ENCODE data around the gene SLC20A1.

DNA sequence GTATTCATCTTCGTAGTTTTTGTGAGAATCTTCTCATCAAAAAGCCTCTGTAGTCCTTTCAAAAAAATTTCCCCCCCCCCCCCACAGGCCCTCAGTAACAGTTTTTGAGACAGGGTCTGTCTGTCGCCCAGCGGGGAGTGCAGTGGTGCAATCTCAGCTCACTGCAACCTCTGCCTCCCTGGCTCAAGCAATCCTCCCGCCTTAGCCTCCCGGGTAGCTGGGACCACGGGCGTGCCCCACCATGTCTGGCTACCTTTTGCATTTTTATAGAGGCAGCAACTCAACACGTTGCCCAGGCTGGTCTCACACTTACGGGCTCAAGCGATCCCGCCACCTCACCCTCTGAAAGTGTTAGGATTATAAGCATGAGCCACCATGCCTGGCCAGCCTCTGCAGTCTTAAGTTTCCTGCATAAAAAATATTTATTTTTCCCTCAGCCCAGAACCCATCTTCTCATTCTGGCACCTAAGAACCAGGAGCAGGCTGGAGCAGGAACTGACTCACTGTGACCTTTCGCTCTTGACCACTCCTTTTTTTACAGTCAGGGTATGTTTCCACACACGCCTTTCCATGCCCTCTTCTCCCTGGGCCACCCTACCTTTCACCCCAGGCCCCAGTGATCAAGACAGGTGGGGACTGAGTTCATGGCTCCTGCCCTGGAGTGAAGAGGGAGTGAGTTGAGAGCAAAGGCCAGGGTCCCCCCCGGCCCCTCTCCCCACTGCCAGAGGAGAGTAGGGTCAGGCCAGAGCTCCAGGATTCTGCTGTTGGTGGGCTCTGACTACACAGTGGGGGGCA is 42.5 kb downstream of the SLC20A1 start:
- TF ChIP-seq POLR2AphosphoS5 (IDR thresholded peaks at IDR 0.05; ENCODE audit: low read depth, low read length) (no peak), POLR2A (IDR thresholded peaks at IDR 0.05; ENCODE audit: low read depth, low read length) (no peak), TAF1 (IDR thresholded peaks at IDR 0.05; ENCODE audit: borderline replicate concordance, low read depth, low read length) (no peak)
